Hypothalamus (tissue), 51 donors: Measurements from ENCODE around the gene ORC3.
A peak's percentile ranks its signal among the peaks of the same experiment; 100 is the strongest.
"Not testable (repeated sequence)": the region's sequence is repeated elsewhere in the genome, so short reads cannot be mapped to it uniquely, and the experiment has no call there.

Experiments used
- DNase-seq, 51 donors: peaks; one replicate each; lab custom pipeline; 2025; lab: John Stamatoyannopoulos, UW

Gene ORC3

GRCh38 chr6:87690441-87690840 is 100.5 kb downstream of the ORC3 start:
- no peak for DNase-seq

GRCh38 chr6:87692086-87692485 is 102.2 kb downstream of the ORC3 start:
- DNase-seq = no peak

- DNase-seq = not testable (repeated sequence)
Observed at GRCh38 chr6:87696817-87697216, 106.9 kb downstream of the ORC3 start.

- peak in 8 of 51 donors; percentile 3 to 57 (median 19) for DNase-seq
Observed at GRCh38 chr6:87697581-87698546, 107.9 kb downstream of the ORC3 start.

- no peak for DNase-seq
Observed at GRCh38 chr6:87698547-87699006, 108.6 kb downstream of the ORC3 start.

- DNase-seq = no peak
Observed at GRCh38 chr6:87699576-87699975, 109.6 kb downstream of the ORC3 start.

- peak in 15 of 51 donors; percentile 10 to 57 (median 17) for DNase-seq
Observed at GRCh38 chr6:87700397-87701343, 110.7 kb downstream of the ORC3 start.

- DNase-seq = peak in 12 of 51 donors; percentile 28 to 58 (median 50)
Observed at GRCh38 chr6:87701344-87701675, 111.4 kb downstream of the ORC3 start.

- DNase-seq = peak; percentile 83 to 99 (median 94)
Observed at GRCh38 chr6:87701676-87702588, 112.0 kb downstream of the ORC3 start, which contains the start of gene AKIRIN2. Gene AKIRIN2, minus strand, starts transcription at chr6:87702233. Its CDS starts 549 bp downstream, at chr6:87701684.

- no peak for DNase-seq
Observed at GRCh38 chr6:87702589-87702945, 112.6 kb downstream of the ORC3 start.

GRCh38 chr6:87703039-87703438 is 113.1 kb downstream of the ORC3 start:
- not testable (repeated sequence) for DNase-seq

- DNase-seq = no peak
Observed at GRCh38 chr6:87705070-87705691, 115.2 kb downstream of the ORC3 start.

- DNase-seq = no peak
Observed at GRCh38 chr6:87706187-87706966, 116.4 kb downstream of the ORC3 start.

GRCh38 chr6:87708581-87709427 is 118.9 kb downstream of the ORC3 start:
- DNase-seq = not testable (repeated sequence)

GRCh38 chr6:87710090-87710489 is 120.2 kb downstream of the ORC3 start:
- DNase-seq = no peak

GRCh38 chr6:87712713-87713112 is 122.8 kb downstream of the ORC3 start:
- not testable (repeated sequence) for DNase-seq

GRCh38 chr6:87714093-87714842 is 124.3 kb downstream of the ORC3 start:
- DNase-seq = no peak
